WERI-Rb-1 (cell line): ENCODE results near the gene ZBED5.

Experiments used
- DNase-seq: peaks from one replicate; pipeline ENCODE4 v3.0.0-alpha.2; 2020
- H3K27ac ChIP-seq: fragments of 250-450 bp; sonication (Bioruptor Pico); 2 replicates; pipeline ENCODE4 v1.5.1; 2020; ENCODE audit warnings: mild to moderate bottlenecking, moderate library complexity
- H3K27me3 ChIP-seq: fragments of 250-450 bp; sonication (Bioruptor Pico); 2 replicates; pipeline ENCODE4 v1.5.1; 2021; ENCODE audit warnings: mild to moderate bottlenecking, low read depth, moderate library complexity; ENCODE audit not compliant: insufficient read depth, severe bottlenecking
- H3K36me3 ChIP-seq: fragments of 250-450 bp; sonication (Bioruptor Pico); 2 replicates; pipeline ENCODE4 v1.5.1; 2020; ENCODE audit warnings: mild to moderate bottlenecking, moderate library complexity
- H3K4me3 ChIP-seq: 2 replicates; pipeline ENCODE4 v1.5.1; 2011; ENCODE audit warnings: low read depth, mild to moderate bottlenecking, control low read depth, low read length
- H3K9me3 ChIP-seq: fragments of 250-450 bp; sonication (Bioruptor Pico); 2 replicates; pipeline ENCODE4 v1.5.1; 2021; ENCODE audit warnings: mild to moderate bottlenecking, moderate library complexity; ENCODE audit not compliant: severe bottlenecking
- CTCF ChIP-seq: IDR thresholded peaks from 2 replicates; pipeline ENCODE4 v1.5.1; 2011; ENCODE audit warnings: low read depth, mild to moderate bottlenecking, control low read depth, inconsistent platforms, low read length

ZBED5 gene

GRCh38 chr11:10855295-10855694 lies 2.6 kb downstream of the ZBED5 start:
- no peak for DNase-seq
- no peak overlapping the region for H3K27ac ChIP-seq
- no peaks in the 10 kb centered on the region for H3K9me3 ChIP-seq
- H3K4me3 ChIP-seq = no peak overlapping the region
- no peaks in the 10 kb centered on the region for H3K27me3 ChIP-seq
- no peak for TF ChIP-seq CTCF
- H3K36me3 ChIP-seq = peaks cover 54% of the 10 kb centered on the region

- no peak for TF ChIP-seq CTCF
- no peak overlapping the region for H3K4me3 ChIP-seq
These were observed 9.6 kb downstream of the ZBED5 start for GRCh38 chr11:10847960-10848860.

GRCh38 chr11:10846660-10847059 lies 11.2 kb downstream of the ZBED5 start:
- no peak overlapping the region for H3K4me3 ChIP-seq
- H3K27me3 ChIP-seq = no peaks in the 10 kb centered on the region
- no peak for TF ChIP-seq CTCF
- H3K36me3 ChIP-seq = peaks cover 9% of the 10 kb centered on the region
- no peak for DNase-seq
- no peak overlapping the region for H3K27ac ChIP-seq
- H3K9me3 ChIP-seq = no peaks in the 10 kb centered on the region

More at GRCh38 chr11:10847960-10848860, 9.6 kb downstream of the ZBED5 start:
- peaks cover 22% of the 10 kb centered on the region for H3K36me3 ChIP-seq
- H3K27ac ChIP-seq = no peak overlapping the region
- H3K27me3 ChIP-seq = no peaks in the 10 kb centered on the region
- no peak for DNase-seq
- no peaks in the 10 kb centered on the region for H3K9me3 ChIP-seq

- H3K36me3 ChIP-seq = peaks cover 5% of the 10 kb centered on the region; the same call in 1 of the 2 replicates
- H3K27me3 ChIP-seq = no peaks in the 10 kb centered on the region
- TF ChIP-seq CTCF = no peak
- no peak overlapping the region for H3K27ac ChIP-seq
- H3K4me3 ChIP-seq = no peak overlapping the region
- DNase-seq = no peak
- no peaks in the 10 kb centered on the region for H3K9me3 ChIP-seq
These were observed 12.3 kb downstream of the ZBED5 start for GRCh38 chr11:10845589-10845988.

- no peaks in the 10 kb centered on the region for H3K27me3 ChIP-seq
- no peak overlapping the region for H3K27ac ChIP-seq
- H3K9me3 ChIP-seq = no peaks in the 10 kb centered on the region
- H3K36me3 ChIP-seq = peaks cover 4% of the 10 kb centered on the region; the same call in 1 of the 2 replicates
- no peak for DNase-seq
- no peak overlapping the region for H3K4me3 ChIP-seq
- no peak for TF ChIP-seq CTCF
These were observed 13.1 kb downstream of the ZBED5 start for GRCh38 chr11:10844796-10845195.

- no peaks in the 10 kb centered on the region for H3K27me3 ChIP-seq
- no peak for DNase-seq
- TF ChIP-seq CTCF = no peak
- H3K36me3 ChIP-seq = no peaks in the 10 kb centered on the region; the same call in 1 of the 2 replicates
- no peak overlapping the region for H3K27ac ChIP-seq
- H3K9me3 ChIP-seq = no peaks in the 10 kb centered on the region
- H3K4me3 ChIP-seq = no peak overlapping the region
These were observed 13.5 kb downstream of the ZBED5 start for GRCh38 chr11:10844356-10844755.
